ENCODE results near the gene GNB1.
"Not testable (repeated sequence)": the region's sequence is repeated elsewhere in the genome, so short reads cannot be mapped to it uniquely, and the experiment has no call there.

GNB1 gene

GRCh38 chr1:1856161-1856560 lies 34.7 kb downstream of the GNB1 start:
- not testable (repeated sequence) for DNase-seq

- no peak for DNase-seq
Measured at GRCh38 chr1:1853593-1854257, 37.2 kb downstream of the GNB1 start.

- DNase-seq: no peak
Measured at GRCh38 chr1:1852619-1853414, 38.1 kb downstream of the GNB1 start.

GRCh38 chr1:1847890-1848289 lies 43.0 kb downstream of the GNB1 start:
- no peak for DNase-seq

- peak; percentile 82 for DNase-seq
Measured at GRCh38 chr1:1847061-1847850, 43.6 kb downstream of the GNB1 start.

GRCh38 chr1:1846386-1846918 lies 44.4 kb downstream of the GNB1 start:
- no peak for DNase-seq

- peak; percentile 24 for DNase-seq
Measured at GRCh38 chr1:1842360-1843146, 48.3 kb downstream of the GNB1 start.

- DNase-seq: no peak
Measured at GRCh38 chr1:1841575-1841995, 49.3 kb downstream of the GNB1 start.

GRCh38 chr1:1839311-1839965 lies 51.4 kb downstream of the GNB1 start:
- no peak for DNase-seq

GRCh38 chr1:1836119-1836518 lies 54.8 kb downstream of the GNB1 start:
- no peak for DNase-seq

GRCh38 chr1:1835546-1835945 lies 55.3 kb downstream of the GNB1 start:
- no peak for DNase-seq

GRCh38 chr1:1833916-1834325 lies 57.0 kb downstream of the GNB1 start:
- no peak for DNase-seq

- DNase-seq: no peak
Measured at GRCh38 chr1:1833456-1833855, 57.4 kb downstream of the GNB1 start.

GRCh38 chr1:1832820-1833219 lies 58.1 kb downstream of the GNB1 start:
- DNase-seq: no peak

- DNase-seq: no peak
Measured at GRCh38 chr1:1832166-1832565, 58.7 kb downstream of the GNB1 start.

- DNase-seq: no peak
Measured at GRCh38 chr1:1827089-1827848, 63.6 kb downstream of the GNB1 start.

- no peak for DNase-seq
Measured at GRCh38 chr1:1826356-1827088, 64.4 kb downstream of the GNB1 start.

- no peak for DNase-seq
Measured at GRCh38 chr1:1825217-1825616, 65.7 kb downstream of the GNB1 start.

- no peak for DNase-seq
Measured at GRCh38 chr1:1819762-1820161, 71.1 kb downstream of the GNB1 start.

GRCh38 chr1:1817221-1817620 lies 73.7 kb downstream of the GNB1 start:
- no peak for DNase-seq

Data from hematopoietic multipotent progenitor cell treated with erythropoietin and hydrocortisone succinate and interleukin-3 and kit ligand, for 6 days (in vitro differentiated cells).